Measurements from ENCODE around the gene PTGS1.

GRCh38 chr9:122380293-122380692 is 9.5 kb downstream of the PTGS1 start:
- TF ChIP-seq CTCF (conservative IDR thresholded peaks at IDR 0.05; ENCODE audit: low read length) (no peak), EZH2phosphoT487 (IDR thresholded peaks at IDR 0.05; ENCODE audit: borderline replicate concordance) (no peak)

Data from Loucy (cell line).